DMS 273 (cell line): ENCODE results near the gene SRSF1.

ENCODE experiments used
- DNase-seq: peaks from one replicate; lab custom pipeline; 2025; ENCODE audit not compliant: unreplicated experiment; lab: John Stamatoyannopoulos, UW

The SRSF1 gene

DNA sequence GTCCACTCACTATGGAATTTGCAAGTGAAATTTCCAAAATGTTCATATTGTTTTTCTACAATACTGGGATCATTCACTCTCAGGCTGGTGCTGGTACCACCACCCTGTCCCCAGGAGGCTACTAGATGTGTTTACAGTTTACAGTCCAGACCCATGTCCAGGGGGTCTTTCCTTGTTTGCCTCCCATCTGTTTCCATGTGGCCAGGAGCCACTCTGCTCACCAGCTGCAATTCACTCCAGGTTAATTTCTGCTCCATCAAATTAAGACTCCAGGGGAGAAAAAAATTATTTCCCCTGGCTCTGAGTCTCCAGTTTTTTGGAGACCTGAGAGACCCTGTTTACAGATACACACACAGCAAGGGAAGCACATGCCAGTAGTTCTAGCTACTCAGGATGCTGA, 12.5 kb upstream of the SRSF1 start:
- no peak for DNase-seq

GRCh38 chr17:58019039-58019438, 12.0 kb upstream of the SRSF1 start:
- DNase-seq: peak; percentile 16

DNA sequence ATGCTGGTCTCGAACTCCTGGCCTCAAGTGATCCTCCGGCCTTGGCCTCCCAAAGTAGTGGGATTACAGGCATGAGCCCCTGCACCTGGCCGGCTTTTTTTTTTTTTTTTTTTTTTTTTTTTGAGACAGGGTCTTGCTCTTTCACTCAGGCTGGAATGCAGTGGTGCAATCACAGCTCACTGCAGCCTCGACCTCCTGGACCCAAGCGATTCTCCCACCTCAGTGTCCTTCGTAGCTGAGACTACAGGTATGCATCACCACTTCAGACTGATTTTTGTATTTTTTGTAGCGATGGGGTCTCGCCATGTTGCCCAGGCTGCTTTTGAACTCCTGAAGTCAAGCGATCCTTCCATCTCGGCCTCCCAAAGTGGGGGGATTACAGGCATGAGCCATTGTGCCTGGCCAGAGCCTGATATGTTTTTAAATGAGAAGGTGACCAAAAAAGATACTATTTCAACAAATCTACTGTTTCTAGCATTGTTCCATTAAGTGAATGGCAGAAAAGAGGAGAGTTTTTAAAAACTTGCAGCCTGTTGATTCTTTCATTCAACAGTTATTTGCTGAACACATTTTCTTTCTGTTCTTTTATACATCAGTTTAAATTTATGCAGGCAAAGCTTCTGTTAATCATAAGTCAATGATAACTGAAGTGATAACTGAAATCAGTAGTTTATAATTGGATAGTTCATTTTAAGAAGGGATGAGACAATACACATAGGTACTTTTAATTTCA, 3.2 kb upstream of the SRSF1 start:
- DNase-seq: no peak

DNA sequence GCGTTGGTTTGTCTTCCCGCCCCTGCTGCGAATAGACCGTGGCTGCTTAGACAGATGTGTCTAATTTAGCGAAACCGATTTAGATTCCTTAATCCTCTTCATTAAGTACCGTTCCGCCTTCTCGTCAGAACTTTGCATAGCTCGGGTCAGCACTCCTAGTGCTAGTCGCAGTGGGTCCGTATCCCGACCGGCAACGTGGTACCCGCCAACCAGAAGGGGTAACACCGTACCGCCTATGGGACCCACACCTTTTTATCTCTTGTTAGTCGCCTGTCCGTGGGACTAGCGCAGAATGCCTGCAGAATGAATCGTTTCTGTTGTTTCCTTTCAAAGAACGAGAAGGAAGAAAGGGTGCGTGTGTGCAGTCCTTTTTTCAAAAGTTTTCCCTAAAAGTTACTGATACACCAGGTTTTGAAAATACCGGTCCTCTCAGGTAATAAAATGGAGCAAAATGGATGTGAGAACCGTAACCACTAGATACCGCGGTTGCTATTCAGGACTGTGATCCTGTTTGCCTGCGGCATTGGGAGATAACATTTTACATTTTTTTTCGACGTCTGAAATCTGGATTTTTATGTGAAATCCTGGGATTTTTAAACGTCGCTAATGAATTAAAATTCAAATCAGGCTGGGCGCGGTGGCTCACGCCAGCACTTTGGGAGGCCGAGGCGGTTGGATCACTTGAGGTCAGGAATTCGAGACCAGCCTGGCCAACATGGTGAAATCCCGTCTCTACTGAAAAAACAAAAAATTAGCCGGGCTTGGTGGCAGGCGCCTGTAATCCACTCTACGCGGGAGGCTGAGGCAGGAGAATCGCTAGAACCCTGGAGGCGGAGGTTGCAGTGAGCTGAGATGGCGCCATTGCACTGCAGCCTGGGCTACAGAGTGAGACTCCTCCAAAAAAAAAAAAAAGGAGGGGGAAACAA, 998 bp upstream of the SRSF1 start:
- DNase-seq: no peak

GRCh38 chr17:58006560-58006923, 504 bp downstream of the SRSF1 start:
- DNase-seq: peak; percentile 89

- no peak for DNase-seq
These were observed 1.1 kb downstream of the SRSF1 start for GRCh38 chr17:58005728-58006559.

DNA sequence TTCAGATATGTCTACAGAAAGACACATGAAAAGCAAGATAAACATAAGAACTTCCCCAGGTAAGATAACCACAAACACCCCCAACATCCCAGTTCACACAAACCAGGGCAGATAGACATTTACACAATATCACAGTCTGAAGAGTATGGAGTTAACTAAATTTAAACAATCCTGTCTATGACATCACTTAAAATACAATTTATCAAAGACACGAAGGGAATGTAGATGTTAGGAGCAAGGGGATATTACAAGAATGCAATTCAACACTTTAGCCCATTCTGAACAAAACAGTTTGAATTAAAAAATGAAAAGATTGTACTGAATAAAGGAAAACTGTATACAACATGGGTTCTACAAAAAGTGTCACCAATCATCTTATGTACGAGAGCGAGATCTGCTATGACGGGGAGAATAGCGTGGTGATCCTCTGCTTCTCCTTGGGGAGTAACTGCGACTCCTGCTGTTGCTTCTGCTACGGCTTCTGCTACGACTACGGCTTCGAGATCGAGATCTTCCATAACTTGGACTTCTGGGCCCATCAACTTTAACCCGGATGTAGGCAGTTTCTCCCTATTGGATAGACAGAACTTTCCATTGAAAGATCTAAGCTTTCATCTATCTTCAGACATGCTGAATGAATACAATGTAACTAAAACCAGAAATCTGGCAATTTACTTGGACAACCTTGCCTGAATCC, 1.9 kb downstream of the SRSF1 start:
- no peak for DNase-seq

DNA sequence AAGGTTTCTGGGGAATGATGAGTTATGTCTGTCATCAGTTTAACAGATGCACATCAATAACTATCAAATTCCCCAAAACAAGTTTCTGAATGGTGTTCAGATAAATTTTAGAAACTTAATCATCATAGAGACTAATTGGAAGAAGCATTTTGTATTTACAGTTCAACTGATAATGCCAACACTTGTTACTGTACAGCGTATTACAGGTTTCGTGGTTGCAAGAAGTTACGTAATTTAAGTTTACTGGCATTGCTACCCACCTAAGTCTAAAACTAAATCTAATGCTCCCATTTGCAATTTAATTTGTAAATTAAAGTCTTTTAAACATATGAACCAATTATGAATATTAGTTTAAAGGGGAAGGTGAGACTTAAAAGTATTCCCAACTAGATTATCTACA, 3.0 kb downstream of the SRSF1 start:
- DNase-seq: no peak

DNA sequence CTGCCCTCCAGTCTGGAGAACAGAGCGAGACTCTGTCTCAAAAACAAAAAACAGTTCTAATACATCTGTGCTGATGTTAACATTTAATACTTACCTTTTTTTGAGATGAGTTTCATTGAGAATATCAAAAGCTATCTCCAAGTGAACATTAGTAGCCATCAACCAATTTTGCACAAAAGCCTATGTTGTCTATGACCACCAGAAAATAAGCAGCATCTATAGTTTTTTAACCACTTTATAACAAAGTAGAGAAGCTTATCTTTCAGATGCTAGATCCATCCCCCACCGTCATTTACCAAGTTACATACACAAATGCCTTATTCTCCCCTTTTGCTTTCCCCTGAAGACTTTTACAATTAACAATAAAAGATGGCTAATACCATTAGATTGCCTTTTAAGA, 4.1 kb downstream of the SRSF1 start:
- no peak for DNase-seq

GRCh38 chr17:58002154-58002948, 4.7 kb downstream of the SRSF1 start:
- DNase-seq: no peak

- DNase-seq: no peak
These were observed 5.5 kb downstream of the SRSF1 start for GRCh38 chr17:58001461-58002124.

GRCh38 chr17:57999496-58000017, 7.5 kb downstream of the SRSF1 start:
- DNase-seq: peak; percentile 86

DNA sequence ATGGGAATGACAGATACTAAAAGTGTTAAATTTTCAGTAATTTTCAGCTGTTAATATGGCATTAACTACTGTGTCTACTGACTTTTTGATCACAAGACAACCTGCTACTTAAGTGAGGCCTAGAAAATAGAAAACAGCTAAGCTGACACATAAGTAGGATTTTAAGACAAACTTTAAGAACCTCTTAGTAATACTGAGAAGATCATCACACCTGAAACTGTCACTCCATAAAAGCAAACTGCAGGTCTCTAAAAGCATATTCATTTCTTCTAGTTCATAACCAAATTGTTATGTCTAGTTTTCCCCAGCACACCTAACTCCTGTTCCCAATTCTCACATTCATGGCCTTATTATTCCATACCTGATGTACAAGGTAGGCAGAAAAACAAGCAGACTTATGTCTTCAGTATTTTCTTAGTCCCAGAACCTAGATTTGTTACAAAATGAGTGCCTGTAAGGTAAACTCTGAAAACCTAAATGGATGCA, 8.0 kb downstream of the SRSF1 start:
- DNase-seq: no peak

DNA sequence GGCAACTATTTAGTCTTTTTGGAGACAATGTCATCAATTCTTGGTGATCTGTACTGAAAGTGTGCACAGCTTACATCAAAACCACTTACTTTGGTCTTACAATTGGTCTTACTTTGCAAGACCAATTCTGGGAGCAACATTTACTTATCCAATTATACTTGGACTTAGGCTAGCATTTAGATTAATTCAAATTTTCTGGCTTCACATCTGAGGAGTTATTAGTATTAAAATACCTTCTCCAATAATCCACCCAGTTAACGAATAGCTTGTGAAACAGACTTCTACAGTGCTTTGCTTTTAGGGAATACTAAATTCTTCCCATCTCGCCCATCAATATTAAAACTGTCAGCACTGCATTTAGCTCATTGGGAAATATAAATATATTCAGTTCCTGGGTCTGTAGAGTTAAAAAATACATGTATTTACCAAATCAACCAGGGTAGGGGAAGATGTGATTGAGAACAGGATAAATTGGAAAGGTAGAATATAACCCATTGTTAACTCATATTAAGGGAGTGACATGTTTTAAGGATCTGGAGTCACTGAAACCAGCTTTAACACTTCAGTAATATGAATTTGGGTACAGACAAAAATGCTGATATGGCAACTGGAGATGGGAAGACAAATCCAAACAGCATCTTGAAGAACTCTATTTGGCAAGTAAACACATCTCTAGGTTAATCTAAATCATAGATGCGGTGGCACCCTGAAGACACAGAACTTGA, 9.8 kb downstream of the SRSF1 start:
- DNase-seq: no peak

- DNase-seq: peak; percentile 90
These were observed 11.7 kb downstream of the SRSF1 start for GRCh38 chr17:57995076-57995956.

DNA sequence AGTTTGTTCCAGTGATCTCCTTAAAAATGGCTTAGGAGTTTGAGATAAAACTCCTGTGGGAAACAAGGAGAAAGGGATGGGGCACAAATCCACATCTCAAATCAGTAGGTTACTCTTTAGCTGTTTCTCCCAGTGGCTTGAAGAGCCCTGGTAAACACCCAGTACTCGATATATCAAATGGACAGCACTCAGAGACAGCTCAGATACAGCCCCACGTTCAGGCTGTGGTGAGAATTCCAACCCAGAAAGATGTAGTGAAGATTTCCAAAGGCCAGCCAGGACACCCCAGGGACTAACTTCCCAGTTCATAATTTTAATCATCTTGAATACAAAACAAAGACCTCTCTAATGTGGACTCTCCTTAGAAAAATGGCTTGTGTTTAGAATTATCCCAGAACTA, 12.6 kb downstream of the SRSF1 start:
- DNase-seq: no peak
